Daoy (cell line): Measurements from ENCODE around the gene IMPDH1. TPM values are rescaled to one million over a fixed set of nuclear protein-coding genes. Genes with fewer than 3 reads are reported as not detected.
A peak's percentile ranks its signal among the peaks of the same experiment; 100 is the strongest.

Source experiments
- DNase-seq: peaks from one replicate; pipeline ENCODE4 v3.0.0-alpha.2; 2015; ENCODE audit warnings: low read depth
- total RNA-seq: library from RNA; depleted of rRNA; stranded (reverse); fragments of >200 nt; shearing (Covaris generic); gene quantifications from 2 replicates; pipeline ENCODE4 v1.2.3, GENCODE V29; 2014; rRNA removed

Gene IMPDH1
- total RNA-seq, 1 experiment from 2014 or later = 76.1 TPM

DNA sequence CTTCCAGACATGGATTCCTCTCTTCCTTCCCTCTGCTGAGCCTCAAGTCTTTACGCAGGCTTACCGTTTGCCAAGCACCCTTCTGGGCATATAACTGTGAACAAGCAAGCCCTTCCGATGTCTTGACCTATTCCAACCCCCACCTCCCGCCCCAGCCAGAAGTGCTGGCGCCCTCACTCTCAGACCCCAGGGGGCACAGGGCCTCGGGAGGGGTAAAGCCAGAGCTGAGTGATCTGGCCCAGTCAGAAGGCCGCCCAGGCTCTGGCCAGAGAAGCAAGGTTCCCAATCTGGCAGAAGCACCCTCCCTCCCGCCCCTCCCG is 49.5 kb downstream of the IMPDH1 start:
- DNase-seq = no peak

DNA sequence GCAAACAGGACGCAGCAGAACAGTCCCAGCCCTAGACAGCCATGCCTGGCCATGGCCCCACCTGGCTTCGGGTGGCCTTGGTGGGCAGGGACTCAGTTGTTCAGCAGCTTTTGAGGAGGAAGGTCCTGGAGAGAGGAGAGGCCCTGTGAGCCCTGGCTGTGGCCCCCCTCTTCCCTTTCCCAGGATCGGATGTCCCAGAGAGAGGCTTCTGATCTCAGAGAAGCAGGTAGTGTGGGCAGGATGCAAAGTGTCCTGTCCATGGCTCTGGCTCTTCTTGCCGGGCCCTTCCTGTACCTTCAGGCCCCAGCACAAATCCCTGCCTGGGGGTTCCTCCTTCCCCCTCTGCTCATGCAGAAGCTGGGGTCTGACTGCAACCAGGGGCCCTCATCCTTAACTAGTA is 49.8 kb downstream of the IMPDH1 start:
- no peak for DNase-seq

DNA sequence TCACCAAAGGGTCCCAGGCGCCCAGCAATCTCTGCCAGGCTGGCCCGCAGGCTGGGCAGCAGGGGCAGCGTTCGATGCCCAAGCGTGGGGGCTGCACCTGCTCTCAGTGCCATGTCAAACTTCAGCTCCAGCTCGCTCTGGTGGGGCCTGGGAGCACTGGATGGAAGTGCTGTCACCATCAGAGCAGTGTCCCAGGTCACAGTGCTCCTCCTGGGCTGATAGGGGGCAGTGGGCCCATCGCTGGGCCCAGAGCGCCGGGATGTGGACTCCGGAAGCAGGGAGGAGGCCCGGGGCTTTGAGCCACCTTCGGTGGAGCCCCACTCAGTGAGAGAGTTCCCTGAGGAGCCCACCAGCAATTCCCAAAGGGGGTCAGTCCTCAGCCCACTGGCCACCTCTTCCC is 50.4 kb downstream of the IMPDH1 start:
- DNase-seq = no peak

DNA sequence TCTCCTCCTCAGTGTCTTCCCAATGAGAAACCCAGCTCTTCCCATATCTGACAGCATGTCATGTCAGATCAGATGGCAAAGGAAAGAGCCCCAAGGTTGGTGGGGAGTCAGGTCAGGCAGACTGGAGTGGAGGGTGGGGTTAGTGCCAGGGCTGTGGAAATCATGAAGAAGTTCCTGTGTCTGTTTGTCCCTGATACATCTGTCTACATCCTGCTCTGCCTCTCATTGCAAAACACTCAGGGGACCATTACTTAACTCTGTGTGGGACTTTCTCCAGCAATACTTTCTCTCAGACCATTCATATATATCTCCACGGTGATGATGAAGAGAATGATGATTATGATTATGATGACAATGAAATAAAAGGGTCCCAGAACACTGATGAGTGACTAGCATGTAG is 51.5 kb downstream of the IMPDH1 start:
- no peak for DNase-seq

DNA sequence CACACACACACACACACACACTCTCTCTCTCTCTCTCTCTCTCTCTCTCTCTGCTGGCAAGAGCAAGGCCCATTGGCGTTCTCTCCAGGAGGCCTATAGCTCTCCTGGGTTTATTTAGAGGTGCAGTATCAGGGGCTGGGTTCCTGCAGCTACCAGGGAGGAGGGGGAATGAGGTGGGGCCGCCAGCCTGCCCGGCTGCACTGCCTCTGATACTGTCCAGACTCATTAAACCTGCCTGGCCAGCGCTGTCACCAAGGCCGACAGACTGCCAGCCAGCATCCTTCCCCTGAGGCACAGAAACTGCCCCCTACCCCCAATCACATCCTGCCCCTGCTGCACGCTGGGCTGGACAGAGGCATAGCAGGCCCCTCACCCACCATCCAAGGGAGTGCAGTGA is 52.6 kb downstream of the IMPDH1 start:
- no peak for DNase-seq

DNA sequence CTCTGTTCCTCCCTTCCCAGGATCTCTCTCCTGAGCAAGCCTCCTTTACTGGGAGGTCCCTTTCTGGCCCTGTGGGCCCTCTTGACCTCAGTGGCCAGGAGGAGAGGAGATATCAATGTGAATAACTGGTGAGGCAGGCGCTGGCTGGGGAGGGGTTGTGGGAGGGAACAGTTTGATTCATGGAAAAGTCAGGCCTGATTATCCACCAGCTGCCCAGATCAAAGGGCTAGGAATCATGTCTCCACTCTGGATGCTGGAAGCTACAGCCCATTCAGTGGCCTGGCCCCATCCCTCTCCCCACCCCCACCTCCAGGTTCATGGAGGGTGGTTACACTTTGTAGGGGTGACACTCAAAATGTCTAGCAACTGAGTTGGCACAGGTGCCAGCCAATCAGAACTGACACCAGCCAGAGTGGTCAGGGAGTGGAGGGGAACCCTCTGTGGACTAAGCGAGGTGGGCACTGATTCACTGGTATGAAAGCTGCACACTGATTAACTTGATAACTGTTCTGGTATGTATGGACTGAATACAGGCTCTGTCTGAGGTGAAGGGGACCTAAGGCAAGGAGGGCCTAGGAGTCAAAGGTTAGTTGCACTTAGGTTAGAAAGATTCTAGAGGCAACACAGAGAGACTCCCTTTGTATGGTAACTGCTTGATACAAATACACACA is 53.1 kb downstream of the IMPDH1 start:
- DNase-seq = no peak

DNA sequence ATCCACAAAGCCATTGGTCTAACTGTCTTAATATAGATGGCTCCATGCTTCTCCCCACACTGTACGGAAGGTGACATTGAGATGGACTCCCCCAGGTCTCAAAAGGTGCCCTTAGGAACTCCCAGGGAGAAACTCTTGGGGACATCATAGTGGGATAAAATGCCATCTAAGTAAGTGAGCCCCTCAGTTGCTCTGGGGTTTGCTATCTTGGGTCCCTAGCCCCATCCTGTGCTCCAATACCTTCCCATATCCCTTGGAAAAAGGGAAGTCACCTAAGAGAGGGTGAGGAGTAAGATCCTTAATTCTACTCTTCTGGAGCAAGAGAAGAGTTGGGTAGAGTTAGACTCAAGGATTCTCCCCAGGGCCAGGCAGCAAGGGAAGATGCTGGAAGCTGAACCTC is 56.2 kb downstream of the IMPDH1 start:
- no peak for DNase-seq

DNA sequence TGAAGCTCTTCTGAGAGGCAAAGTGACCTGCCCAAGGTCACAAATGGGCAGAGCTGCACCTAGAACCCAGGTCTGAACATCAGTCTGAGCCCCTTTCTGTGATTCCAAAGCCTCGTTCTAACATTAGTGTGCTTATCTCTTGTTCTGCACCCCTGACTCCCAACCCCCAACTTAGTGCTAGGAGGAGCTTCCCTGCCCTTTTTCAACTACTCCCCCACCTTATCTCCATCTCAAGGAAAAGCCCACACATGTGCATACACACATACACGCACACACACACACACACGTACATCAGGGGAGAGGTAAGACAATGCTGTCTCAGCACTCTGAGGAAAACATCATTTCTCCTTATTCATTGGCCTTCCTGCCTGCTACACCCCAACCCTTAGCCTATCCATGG is 56.6 kb downstream of the IMPDH1 start:
- no peak for DNase-seq

DNA sequence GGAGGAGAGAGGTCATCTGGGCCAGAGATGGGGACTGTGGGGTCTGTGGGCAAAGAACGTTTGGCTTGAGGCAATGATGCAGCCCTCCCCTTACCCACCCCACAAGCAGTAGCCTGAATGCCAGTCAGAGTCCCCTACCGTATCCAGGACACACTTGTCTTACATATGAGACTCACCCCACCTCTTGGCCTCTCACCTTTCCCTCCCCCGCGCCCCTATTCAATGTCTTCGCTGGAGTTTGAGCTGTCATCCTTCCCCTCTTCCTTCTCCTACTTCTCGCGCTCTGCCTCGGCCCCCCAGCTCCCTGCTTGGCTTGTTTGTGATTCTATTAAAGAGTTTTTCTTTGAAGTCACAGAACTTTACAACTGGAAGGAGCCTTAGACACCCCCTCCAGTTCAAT is 57.1 kb downstream of the IMPDH1 start:
- no peak for DNase-seq

DNA sequence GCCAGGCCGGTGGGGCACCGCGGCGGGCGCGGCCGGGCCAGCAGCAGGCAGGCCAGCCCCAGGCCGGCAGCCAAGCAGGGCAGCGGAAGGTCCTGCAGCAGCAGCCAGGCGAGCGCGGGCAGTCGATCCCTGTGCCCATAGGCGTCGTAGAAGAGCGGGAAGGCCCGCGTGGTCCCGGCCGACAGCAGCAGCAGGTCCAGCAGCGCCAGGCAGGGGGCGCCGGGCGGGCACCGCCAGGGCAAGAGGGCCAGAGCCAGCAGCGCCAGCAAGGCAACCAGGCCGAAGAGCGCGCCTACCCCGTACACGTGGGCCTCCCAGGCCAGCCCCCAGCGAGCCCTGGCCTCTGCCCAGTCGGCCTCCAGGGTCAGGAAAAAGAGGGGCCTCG is 57.6 kb downstream of the IMPDH1 start:
- DNase-seq = peak; percentile 85

DNA sequence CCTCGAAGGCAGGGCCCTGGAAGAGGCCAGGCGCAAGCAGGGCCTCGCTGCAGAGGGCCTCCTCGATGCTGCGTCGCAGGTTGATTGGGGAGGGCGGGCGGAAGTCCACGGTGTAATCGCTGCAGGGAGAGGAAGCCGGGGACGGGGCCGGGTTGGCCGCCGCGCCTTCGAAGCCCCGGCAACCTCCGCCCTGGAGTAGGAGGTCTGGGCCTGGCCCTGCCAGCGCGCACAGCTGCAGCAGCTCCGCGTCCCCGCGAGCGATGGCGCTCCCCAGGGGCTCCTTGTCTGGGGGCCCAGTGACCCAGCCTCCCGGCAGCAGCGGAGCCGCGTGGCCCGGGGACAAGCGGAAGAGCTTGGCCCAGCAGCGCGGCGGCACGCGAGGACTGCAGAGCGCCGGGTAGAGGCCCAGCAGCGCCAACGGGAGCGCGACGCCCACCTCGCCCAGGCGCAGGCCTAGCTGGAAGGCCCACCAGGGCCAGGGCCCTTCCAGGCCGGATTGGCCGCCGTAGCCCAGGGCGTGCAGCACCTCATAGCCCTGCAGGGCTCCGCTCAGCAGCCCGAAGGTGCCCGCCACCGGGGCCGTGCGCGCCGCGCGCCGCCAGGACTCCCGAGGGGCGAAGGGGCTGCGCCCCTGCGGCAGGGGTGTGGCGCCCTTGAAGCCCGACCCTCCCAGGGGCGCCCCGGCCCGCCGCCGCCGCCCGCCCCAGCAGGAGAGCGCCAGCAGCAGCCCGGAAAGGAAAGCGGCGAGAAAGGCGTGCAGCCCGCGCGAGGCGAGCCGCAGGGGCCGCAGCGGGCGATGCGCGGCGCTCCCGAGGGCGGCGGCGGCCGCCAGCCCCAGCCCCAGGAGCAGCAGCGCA is 58.3 kb downstream of the IMPDH1 start:
- no peak for DNase-seq

DNA sequence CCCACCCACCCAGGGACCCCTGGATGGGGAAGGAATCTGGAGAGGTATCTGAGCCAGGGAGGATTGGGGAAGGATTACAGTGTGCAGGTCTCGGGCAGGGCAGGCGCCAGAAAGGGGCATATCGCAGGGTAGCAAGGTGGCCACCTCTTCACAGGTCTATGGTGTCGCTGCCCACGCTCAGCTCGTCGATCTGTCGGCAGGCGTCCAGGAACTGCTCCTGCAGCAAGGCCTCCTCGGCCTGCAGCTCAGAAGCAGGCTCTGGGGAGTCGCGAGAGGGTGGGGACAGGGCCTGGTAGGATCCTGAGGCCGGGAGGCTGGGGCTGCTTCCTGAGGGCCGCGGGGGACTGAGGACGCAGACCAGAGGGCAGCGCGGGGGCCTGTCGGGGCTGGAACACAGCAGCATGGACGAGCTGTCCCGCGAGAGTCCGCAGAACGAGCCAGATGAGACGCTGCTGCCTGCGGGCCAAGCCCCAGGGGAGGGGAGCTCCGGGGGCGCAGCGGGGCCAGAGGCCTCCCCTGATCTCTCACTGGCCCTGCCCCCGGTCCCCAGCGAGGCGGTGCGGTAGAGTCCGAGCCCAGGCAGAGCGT is 59.0 kb downstream of the IMPDH1 start:
- DNase-seq = no peak

DNA sequence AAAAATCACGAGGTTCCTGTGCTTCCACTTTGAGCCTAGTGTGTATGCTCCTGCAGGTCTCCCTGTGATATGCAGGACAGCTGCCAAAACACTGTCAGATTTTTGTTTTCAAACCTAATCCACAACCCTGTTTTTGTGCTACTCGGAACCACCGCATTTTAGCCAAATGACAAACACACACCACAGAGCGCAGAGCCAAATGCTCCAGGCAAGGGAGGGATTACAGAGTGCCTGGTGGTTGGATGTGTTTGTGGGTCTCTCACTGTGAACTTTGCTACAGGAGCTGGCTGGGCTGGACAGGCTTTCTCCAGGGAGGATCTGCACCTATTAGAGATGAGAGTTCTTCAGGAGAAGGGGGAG is 60.3 kb downstream of the IMPDH1 start:
- no peak for DNase-seq

DNA sequence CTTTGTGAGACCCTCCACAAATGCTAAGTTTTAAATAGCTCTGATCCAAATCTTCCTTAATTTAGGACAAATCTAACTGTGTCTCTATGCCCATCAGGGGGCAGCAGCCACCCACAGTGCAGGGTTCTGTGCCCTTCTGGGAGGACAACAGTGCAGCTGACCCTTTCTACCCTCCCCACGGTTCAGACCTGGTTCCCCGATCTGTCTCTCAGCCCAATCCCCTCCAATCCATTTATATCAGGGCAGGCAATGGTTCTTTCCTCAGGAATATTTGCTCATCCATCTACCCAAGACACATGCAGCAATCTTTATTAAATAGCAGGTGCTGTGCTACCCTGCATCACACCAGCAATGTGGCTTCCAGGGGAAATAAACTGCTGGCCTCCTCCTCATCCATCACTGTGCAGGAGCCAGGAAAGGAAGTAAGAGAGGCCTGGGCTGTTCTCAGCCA is 62.1 kb downstream of the IMPDH1 start:
- peak; percentile 74 for DNase-seq

DNA sequence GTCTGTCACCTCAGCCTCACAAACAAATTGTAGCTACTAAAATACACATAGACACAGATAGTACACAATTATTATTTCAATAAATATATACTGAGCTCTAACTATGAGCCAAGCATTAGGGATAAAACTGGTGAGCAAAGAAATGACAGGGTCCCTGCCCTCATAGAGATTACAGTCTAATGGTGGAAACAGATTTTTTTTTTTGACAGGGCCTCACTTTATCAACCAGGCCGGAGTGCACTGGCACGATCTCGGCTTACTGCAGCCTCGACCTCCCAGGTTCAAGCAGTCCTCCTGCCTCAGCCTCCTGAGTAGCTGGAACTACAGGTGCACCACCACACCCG is 65.4 kb downstream of the IMPDH1 start:
- no peak for DNase-seq

DNA sequence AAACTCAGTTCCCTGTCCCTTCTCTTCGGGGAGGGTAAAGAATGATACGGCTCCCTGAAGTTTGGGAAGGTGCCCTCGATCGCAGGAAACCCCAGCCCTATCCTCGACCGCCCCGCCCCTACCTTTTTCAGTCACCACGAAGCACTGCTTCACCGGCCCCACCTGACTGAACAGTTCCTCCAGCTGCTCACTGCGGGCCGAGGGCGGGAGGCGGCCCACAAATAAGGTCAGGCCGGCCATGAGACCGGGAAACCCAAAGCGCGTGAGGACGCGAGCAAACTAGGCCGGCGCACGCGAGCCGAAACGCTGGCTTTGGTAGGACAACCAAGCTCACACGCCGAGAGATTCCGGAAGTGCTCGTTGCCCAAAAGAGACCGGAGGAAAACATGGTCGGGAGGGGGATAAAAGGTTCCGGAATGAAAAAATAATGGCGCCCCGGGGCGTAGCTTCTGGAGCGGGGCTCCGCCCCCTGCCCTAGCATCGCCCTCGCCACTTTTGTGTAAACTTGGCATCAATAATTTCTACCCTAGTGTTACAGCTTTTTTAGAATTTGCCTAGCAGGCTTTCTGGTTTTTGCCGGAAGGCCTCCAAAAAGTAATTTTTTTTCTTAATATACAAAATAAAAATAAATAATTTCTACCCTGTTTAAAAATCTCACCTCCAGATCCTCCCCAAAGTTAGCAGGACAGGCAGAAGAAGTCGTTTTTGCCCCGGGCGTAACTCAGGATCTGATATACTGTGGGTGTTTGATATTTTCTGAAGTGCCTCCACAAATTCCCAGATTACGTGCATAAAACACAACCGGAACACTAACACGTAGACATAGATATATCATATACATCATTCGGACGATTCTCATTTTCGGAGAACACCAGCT is 66.0 kb downstream of the IMPDH1 start, which contains the start of gene RBM28:
Gene RBM28, minus strand, starts transcription at position 355 of the 877 bp plus-strand sequence. Its CDS starts 115 bp downstream, at position 240.
- peak; percentile 98 for DNase-seq

Other genes with a start within 250 kb of the IMPDH1 start
- not detected in 2 replicates for gene LEP, start 168.7 kb downstream of the IMPDH1 start, total RNA-seq
- 63.4 and 63.5 TPM in 2 replicates for gene RBM28, start 66.1 kb downstream of the IMPDH1 start, total RNA-seq
- gene PRRT4, start 48.3 kb downstream of the IMPDH1 start, total RNA-seq = not detected in 2 replicates
- 37.4 and 39.8 TPM in 2 replicates for gene HILPDA, start 45.9 kb upstream of the IMPDH1 start, total RNA-seq
- 78.2 and 87.8 TPM in 2 replicates for gene METTL2B, start 66.8 kb upstream of the IMPDH1 start, total RNA-seq